Measurements from ENCODE around the gene GNG12. TPM values are rescaled to one million over a fixed set of nuclear protein-coding genes. Genes with fewer than 3 reads are reported as not detected.

The GNG12 gene
- total RNA-seq, 1 experiment from 2014 or later: 14.3 TPM

DNA sequence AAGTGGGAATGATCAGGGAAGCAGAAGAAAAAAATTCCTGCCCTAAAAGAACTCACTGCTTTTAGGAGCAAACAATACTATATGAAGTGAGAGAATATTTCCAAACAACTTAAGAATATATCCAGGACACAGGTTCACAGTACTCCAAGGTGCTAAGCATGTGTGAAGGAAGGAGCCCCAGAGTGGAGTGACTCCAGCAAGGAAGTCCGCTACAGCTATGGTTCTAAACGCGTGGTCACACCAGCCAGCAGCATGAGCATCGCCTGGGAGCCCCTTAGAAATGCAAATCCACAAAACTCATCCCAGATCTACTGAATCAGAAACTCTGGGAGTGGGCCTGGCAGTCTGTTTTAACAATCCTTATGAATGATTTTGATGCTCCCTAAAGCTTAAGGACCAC is 112.2 kb downstream of the GNG12 start:
- no CpG with 5 or more reads among the region's 4 CpGs for WGBS (ENCODE audit: extremely low coverage, insufficient read length, low lambda C conversion rate)
- TF ChIP-seq, protein P1, sequence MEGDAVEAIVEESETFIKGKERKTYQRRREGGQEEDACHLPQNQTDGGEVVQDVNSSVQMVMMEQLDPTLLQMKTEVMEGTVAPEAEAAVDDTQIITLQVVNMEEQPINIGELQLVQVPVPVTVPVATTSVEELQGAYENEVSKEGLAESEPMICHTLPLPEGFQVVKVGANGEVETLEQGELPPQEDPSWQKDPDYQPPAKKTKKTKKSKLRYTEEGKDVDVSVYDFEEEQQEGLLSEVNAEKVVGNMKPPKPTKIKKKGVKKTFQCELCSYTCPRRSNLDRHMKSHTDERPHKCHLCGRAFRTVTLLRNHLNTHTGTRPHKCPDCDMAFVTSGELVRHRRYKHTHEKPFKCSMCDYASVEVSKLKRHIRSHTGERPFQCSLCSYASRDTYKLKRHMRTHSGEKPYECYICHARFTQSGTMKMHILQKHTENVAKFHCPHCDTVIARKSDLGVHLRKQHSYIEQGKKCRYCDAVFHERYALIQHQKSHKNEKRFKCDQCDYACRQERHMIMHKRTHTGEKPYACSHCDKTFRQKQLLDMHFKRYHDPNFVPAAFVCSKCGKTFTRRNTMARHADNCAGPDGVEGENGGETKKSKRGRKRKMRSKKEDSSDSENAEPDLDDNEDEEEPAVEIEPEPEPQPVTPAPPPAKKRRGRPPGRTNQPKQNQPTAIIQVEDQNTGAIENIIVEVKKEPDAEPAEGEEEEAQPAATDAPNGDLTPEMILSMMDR (conservative IDR thresholded peaks at IDR 0.05): no peak
- no peak overlapping the region for H2BK12ac ChIP-seq (ENCODE audit: insufficient read length, low read depth, low read length)
- H3K18ac ChIP-seq (ENCODE audit: insufficient read length, low read depth, low read length): no peak overlapping the region
- H3K9ac ChIP-seq (ENCODE audit: extremely low read depth, insufficient read length, low read length): no peak overlapping the region
- no peak overlapping the region for H2BK120ac ChIP-seq (ENCODE audit: low read depth, low read length, poor library complexity, severe bottlenecking)
- no peak overlapping the region for H3K23ac ChIP-seq (ENCODE audit: insufficient read length, low read depth, low read length)
- no peak overlapping the region for H4K8ac ChIP-seq (replicated peaks; ENCODE audit: insufficient read length, low read depth, low read length)
- H3K79me1 ChIP-seq (ENCODE audit: insufficient read depth, low read depth, low read length, poor library complexity, severe bottlenecking): no peaks in the 10 kb centered on the region
- no peak overlapping the region for H2BK15ac ChIP-seq (ENCODE audit: low read depth, low read length)
- no peak overlapping the region for H3K4me3 Mint-ChIP-seq
- no peak for DNase-seq
- no peak overlapping the region for H2AK5ac ChIP-seq (ENCODE audit: insufficient read length, low read length)
- no peaks in the 10 kb centered on the region for H3K9me3 ChIP-seq (ENCODE audit: control insufficient read depth, low read depth, low read length)
- H3K23me2 ChIP-seq (ENCODE audit: insufficient read length, low read depth, low read length, poor library complexity, severe bottlenecking): no peaks in the 10 kb centered on the region
- H3K79me2 ChIP-seq (ENCODE audit: insufficient read depth, low read length): no peaks in the 10 kb centered on the region
- H3K4ac ChIP-seq (ENCODE audit: low read depth, low read length): no peak overlapping the region
- no peaks in the 10 kb centered on the region for H3K27me3 ChIP-seq (ENCODE audit: insufficient read depth, low read length)
- H3K4me1 Mint-ChIP-seq: peaks cover 8 to 13% of the 10 kb centered on the region in 2 experiments
- H4K5ac ChIP-seq (ENCODE audit: insufficient read length, low read depth, low read length): no peak overlapping the region
- H3K27ac Mint-ChIP-seq: no peak overlapping the region
- H3K36me3 Mint-ChIP-seq (ENCODE audit: insufficient read depth in 1 of 3, low read depth in 3 of 3): no peaks in the 10 kb centered on the region
- H2BK5ac ChIP-seq (ENCODE audit: insufficient read length, low read length): no peak overlapping the region
- peaks cover 5% of the 10 kb centered on the region for H3K4me1 ChIP-seq (ENCODE audit: insufficient read depth, low read length)
- H3K27ac ChIP-seq (ENCODE audit: insufficient read length, low read depth, low read length): no peak overlapping the region
- no peak overlapping the region for H3K56ac ChIP-seq (ENCODE audit: insufficient read length, low read depth, low read length)
- H2AFZ ChIP-seq (ENCODE audit: low read length): no peak overlapping the region
- H4K91ac ChIP-seq (ENCODE audit: insufficient read length, low read depth, low read length): no peak overlapping the region
- no peak overlapping the region for H2BK20ac ChIP-seq (ENCODE audit: low read depth, low read length, poor library complexity, severe bottlenecking)
- no peak overlapping the region for H3K14ac ChIP-seq (ENCODE audit: insufficient read depth, low read length)
- H4K20me1 ChIP-seq (ENCODE audit: control insufficient read depth, insufficient read depth, insufficient read length): no peaks in the 10 kb centered on the region
- no peak overlapping the region for H3T11ph ChIP-seq (ENCODE audit: low read length)
- no peak overlapping the region for H3K4me2 ChIP-seq (ENCODE audit: insufficient read depth, insufficient read length, low read length)
- H3K27me3 Mint-ChIP-seq (ENCODE audit: low read depth): no peaks in the 10 kb centered on the region
- H3K9me3 Mint-ChIP-seq: no peaks in the 10 kb centered on the region

Measured in H9 (cell line).